Heart left ventricle (tissue), 16 donors: ENCODE measurements around the gene OLFM2. TPM values are rescaled to one million over a fixed set of nuclear protein-coding genes. Genes with fewer than 3 reads are reported as not detected.
A peak's percentile ranks its signal among the peaks of the same experiment; 100 is the strongest.

Experiments used
- ATAC-seq, 4 donors: fragments of 200-7000 bp; cut with Tn5 transposase; one replicate each; pipeline ENCODE4 v1.9.1; 2020 to 2022; ENCODE audit warnings: moderate library complexity in 4 of 4, mild to moderate bottlenecking in 3 of 4, moderate number of reproducible peaks in 1 of 4
- DNase-seq, 5 donors: peaks; one replicate each; pipeline ENCODE4 v3.0.0-alpha.2; 2020
- H3K27ac ChIP-seq, 12 donors: fragments of 200-600 bp; sonication (generic) in 4 of 12; one replicate each; pipeline versions ENCODE4 v1.5.0 to v1.8.0; 2016 to 2022; ENCODE audit warnings: mild to moderate bottlenecking in 2 of 12
- H3K27me3 ChIP-seq, 9 donors: fragments of 200-600 bp; sonication (generic) in 2 of 9; one replicate each; pipeline versions ENCODE4 v1.5.1 to v1.8.0; 2016 to 2022; ENCODE audit warnings: mild to moderate bottlenecking in 3 of 9
- H3K36me3 ChIP-seq, 9 donors: fragments of 200-600 bp; sonication (generic) in 2 of 9; one replicate each; pipeline versions ENCODE4 v1.5.0 to v1.8.0; 2018 to 2022; ENCODE audit warnings: mild to moderate bottlenecking in 2 of 9
- H3K4me1 ChIP-seq, 12 donors: fragments of 200-600 bp; sonication (generic) in 4 of 12; one replicate each; pipeline versions ENCODE4 v1.5.0 to v1.8.0; 2016 to 2022; ENCODE audit warnings: mild to moderate bottlenecking in 3 of 12
- H3K4me3 ChIP-seq, 12 donors: fragments of 200-600 bp; sonication (generic) in 4 of 12; one replicate each; pipeline versions ENCODE4 v1.5.0 to v1.8.0; 2017 to 2022; ENCODE audit warnings: mild to moderate bottlenecking in 9 of 12, moderate library complexity in 4 of 12
- H3K9me3 ChIP-seq, 12 donors: fragments of 200-600 bp; sonication (generic) in 4 of 12; one replicate each; pipeline versions ENCODE4 v1.5.0 to v1.8.0; 2016 to 2022; ENCODE audit warnings: mild to moderate bottlenecking in 1 of 12
- POLR2A ChIP-seq, 2 donors: fragments of 450-650 bp; IDR thresholded peaks; one replicate each; pipeline ENCODE4 v1.6.1; 2017; ENCODE audit warnings: antibody characterized with exemption in 2 of 2, mild to moderate bottlenecking in 2 of 2, moderate library complexity in 2 of 2
- WGBS, 4 donors: extraction: QIAGEN DNeasy Blood & Tissue Kit in 2 of 4; methylation state at CpG; one replicate each; pipeline versions ENCODE4 v1.1.5 to v1.1.7; 2013 to 2018; 5-methylcytosine and 5-hydroxymethylcytosine counted together
- intact Hi-C, 10 donors: fragments of 100-400 bp; cut with DNase I; formaldehyde crosslinking; loops; one replicate each; pipeline versions ENCODE4 v1.11.1 to v1.14.2; 2022
- polyA plus RNA-seq, 2 donors: library from polyadenylated mRNA; stranded (reverse); fragments of 200-250 nt; gene quantifications; one replicate each; pipeline ENCODE4 v1.2.3, GENCODE V29; 2013
- total RNA-seq, 9 donors: library from RNA; depleted of rRNA in 2 of 9; stranded (reverse); fragments of >200 nt in 2 of 9; fragmentation: NEBNext Ultra II Directional in 3 of 9; extraction: Animal tissue kit (Norgen Biotek cat#: 25700) in 3 of 9; gene quantifications; one replicate each; pipeline versions ENCODE4 v1.1.0 to v1.2.4, GENCODE V29; 2016 to 2023
- TF ChIP-seq, protein P1 (sequence below), 12 donors: fragments of 200-600 bp; sonication (generic) in 4 of 12; IDR thresholded peaks; one replicate each; pipeline versions ENCODE4 v1.5.0 to v1.8.0; 2018 to 2022; ENCODE audit warnings: antibody characterized with exemption in 12 of 12, mild to moderate bottlenecking in 5 of 12
- donor health status: ischemic (EF 13 %, LVEDD 7.1; RV severe dilation, severe dysfunction).
- donor health status: healthy with polysubstance abuse.
- donor health status: DM: no; HTN: yes; CAD: no.
- donor health status: DM: no; HTN: no; CAD: no.
- donor health status: ischemic (EF 25% LVEDD 6.9; RV normal size, moderate dysfunction).
- donor health status: ischemic (EF 25% LVEDD 5.7; RV mildly dilated, moderate dysfunction).
- donor health status: healthy.
- donor health status: DM: yes; HTN: yes; CAD: no.
- donor health status: ischemic (EF 35%, LVEDD 5.7; RV mildly dilated, moderate dysfunction).
- donor health status: nonischemic (EF 11% LVEDD 7.7; RV severe dilation, severe dysfunction).
- donor health status: DM: yes; HTN: yes; CAD: no.
- donor health status: PGD.
- donor health status: ischemic (EF 29% LVEDD 5.4; RV normal size, mild dysfunction).
- donor health status: nonischemic (EF 23%, LVEDD 6.1; RV moderate dilation, normal function).

OLFM2 gene
- total and polyA plus RNA-seq, 11 donors: 0.67 to 4.6 (median 2.4) TPM

DNA sequence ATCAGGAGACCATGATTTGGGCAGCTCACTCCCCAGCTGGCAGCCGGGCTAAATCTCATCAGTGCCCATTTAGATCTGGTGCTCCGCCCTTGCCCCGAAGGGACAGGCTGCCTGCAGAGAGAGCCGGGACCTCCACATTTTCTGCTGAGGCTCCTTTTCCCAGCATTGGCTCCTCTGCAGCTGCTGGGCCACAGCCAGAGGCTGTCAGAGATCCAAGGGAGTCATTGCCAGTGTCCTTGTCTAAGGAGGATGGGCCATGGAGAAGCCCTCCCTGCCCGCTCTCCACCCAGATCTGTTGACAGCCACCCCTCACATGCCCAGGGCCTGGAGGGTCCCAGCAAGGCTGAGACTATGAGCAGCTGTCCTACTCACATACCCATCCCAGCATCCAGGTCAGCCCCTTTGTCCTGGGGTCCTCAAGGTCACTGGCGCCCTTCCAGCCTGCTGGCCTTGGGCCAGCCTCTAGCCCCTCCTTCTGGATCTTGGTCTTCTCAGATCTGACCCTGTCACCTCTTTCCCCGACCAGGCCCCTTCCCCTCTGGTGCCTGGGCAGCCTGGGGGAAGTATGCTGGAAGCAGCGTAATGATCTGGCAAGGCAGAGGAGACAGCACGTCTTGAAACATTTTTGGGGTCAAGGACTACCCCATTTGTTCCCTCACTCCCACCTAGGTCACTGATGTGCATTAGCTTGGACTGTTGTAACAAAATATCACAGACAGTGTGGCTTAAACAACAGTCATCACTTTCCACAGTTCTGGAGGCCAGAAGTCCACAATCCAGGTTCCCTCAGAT lies 93.3 kb downstream of the OLFM2 start:
- Histone ChIP-seq H3K27ac (no peak overlapping the region), H3K4me3 (no peak overlapping the region), H3K9me3 (peaks cover 0 to 10% (median 0%) of the 10 kb centered on the region in 12 donors), H3K36me3 (peaks cover 4 to 92% (median 72%) of the 10 kb centered on the region in 9 donors), H3K27me3 (no peaks in the 10 kb centered on the region), H3K4me1 (peaks cover 0 to 34% (median 5%) of the 10 kb centered on the region in 12 donors)
- 74 to 91% (median 84%) methylated on average over 4 to 9 of the region's 9 CpGs for WGBS, 4 donors
- TF ChIP-seq, protein P1, sequence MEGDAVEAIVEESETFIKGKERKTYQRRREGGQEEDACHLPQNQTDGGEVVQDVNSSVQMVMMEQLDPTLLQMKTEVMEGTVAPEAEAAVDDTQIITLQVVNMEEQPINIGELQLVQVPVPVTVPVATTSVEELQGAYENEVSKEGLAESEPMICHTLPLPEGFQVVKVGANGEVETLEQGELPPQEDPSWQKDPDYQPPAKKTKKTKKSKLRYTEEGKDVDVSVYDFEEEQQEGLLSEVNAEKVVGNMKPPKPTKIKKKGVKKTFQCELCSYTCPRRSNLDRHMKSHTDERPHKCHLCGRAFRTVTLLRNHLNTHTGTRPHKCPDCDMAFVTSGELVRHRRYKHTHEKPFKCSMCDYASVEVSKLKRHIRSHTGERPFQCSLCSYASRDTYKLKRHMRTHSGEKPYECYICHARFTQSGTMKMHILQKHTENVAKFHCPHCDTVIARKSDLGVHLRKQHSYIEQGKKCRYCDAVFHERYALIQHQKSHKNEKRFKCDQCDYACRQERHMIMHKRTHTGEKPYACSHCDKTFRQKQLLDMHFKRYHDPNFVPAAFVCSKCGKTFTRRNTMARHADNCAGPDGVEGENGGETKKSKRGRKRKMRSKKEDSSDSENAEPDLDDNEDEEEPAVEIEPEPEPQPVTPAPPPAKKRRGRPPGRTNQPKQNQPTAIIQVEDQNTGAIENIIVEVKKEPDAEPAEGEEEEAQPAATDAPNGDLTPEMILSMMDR (IDR thresholded peaks at IDR 0.05): no peak
- no peak for TF ChIP-seq POLR2A (IDR thresholded peaks at IDR 0.05)
- DNase-seq: no peak
- ATAC-seq: peak in 1 of 4 donors; percentile 28
- intact Hi-C loops: no loop called here

DNA sequence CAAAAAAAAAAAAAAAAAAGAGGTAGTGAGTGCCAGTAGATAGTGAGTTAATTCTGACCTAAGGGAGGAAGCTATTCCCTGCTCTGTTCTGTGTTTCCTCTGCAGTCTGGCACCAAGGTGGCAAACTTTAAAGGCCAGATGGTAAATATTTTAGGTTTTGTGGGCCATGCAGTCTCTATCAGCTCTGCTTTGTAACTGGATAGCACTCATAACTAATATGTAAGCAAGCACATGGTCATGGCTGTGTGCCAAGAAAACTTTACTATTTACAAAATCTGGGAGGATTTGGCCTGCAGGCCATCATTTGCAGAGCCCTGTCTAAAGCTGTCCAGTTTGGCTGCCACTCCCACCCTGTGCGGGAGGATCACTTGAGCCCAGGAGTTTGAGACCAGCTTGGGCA lies 96.9 kb downstream of the OLFM2 start:
- intact Hi-C loops: no loop called here

DNA sequence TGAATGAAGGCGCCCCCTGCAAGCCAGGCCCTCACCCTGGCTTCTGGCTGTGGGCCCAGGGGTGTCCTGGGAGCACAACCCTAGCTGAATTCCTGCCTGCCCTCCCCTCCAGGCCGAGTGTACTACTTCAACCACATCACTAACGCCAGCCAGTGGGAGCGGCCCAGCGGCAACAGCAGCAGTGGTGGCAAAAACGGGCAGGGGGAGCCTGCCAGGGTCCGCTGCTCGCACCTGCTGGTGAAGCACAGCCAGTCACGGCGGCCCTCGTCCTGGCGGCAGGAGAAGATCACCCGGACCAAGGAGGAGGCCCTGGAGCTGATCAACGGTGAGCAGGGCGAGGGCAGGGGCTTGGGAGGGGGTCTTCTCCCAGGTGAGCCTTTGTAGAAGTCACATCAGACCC lies 98.0 kb downstream of the OLFM2 start:
- intact Hi-C loops: no loop called here
- DNase-seq: peak in 1 of 5 donors; percentile 62
- Histone ChIP-seq H3K4me3 (no peak overlapping the region), H3K36me3 (peaks cover 0 to 57% (median 48%) of the 10 kb centered on the region in 9 donors), H3K27me3 (no peaks in the 10 kb centered on the region), H3K27ac (no peak overlapping the region), H3K9me3 (peaks cover 0 to 2% (median 0%) of the 10 kb centered on the region in 12 donors), H3K4me1 (peaks cover 0 to 50% (median 16%) of the 10 kb centered on the region in 12 donors)
- WGBS, 4 donors: 90 to 94% (median 93%) methylated on average over 13 to 15 of the region's 15 CpGs
- ATAC-seq: no peak
- no peak for TF ChIP-seq POLR2A (IDR thresholded peaks at IDR 0.05)
- TF ChIP-seq, protein P1 (IDR thresholded peaks at IDR 0.05): no peak

More for the DNA sequence above, 96.9 kb downstream of the OLFM2 start:
- Histone ChIP-seq H3K9me3 (peaks cover 0 to 10% (median 0%) of the 10 kb centered on the region in 12 donors), H3K27me3 (no peaks in the 10 kb centered on the region), H3K27ac (no peak overlapping the region), H3K4me1 (peaks cover 0 to 47% (median 16%) of the 10 kb centered on the region in 12 donors), H3K36me3 (peaks cover 2 to 68% (median 59%) of the 10 kb centered on the region in 9 donors), H3K4me3 (no peak overlapping the region)
- TF ChIP-seq POLR2A (IDR thresholded peaks at IDR 0.05): no peak
- TF ChIP-seq, protein P1 (IDR thresholded peaks at IDR 0.05): no peak
- WGBS, 4 donors: 60 to 88% (median 80%) methylated on average over 1 of the region's 1 CpG
- ATAC-seq (no peak), DNase-seq (no peak)

DNA sequence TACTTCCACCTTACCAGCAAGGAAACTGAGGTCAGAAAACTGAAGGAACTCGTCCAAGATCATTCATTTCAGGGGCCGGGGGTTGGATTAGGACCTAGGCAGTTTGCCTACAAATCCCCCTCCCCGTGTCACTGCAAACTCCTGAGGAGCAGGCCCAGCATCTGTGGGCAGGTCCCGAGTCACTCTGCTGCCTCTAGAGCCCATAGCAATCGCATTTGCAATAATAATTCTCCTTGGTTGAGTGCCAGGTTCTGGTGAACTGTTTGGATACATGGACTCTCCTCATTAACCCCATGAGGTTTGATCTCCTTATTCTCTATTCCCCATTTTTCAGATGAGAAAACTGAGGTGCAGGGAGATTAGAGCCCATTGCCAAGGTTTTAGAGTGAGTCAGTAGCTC lies 100.3 kb downstream of the OLFM2 start:
- H3K36me3 ChIP-seq: peaks cover 0 to 34% (median 30%) of the 10 kb centered on the region in 9 donors
- no peak for DNase-seq
- ATAC-seq: no peak
- H3K4me3 ChIP-seq: peak overlapping the region; percentile 86 to 100 (median 93)
- TF ChIP-seq POLR2A (IDR thresholded peaks at IDR 0.05): no peak
- TF ChIP-seq, protein P1 (IDR thresholded peaks at IDR 0.05): no peak
- H3K27me3 ChIP-seq: no peaks in the 10 kb centered on the region
- no peaks in the 10 kb centered on the region for H3K9me3 ChIP-seq
- peaks cover 0 to 42% (median 14%) of the 10 kb centered on the region in 12 donors for H3K4me1 ChIP-seq
- WGBS, 4 donors: 3 to 9% (median 6%) methylated on average over 5 of the region's 5 CpGs
- intact Hi-C loops: no loop called here
- peak overlapping the region in 5 of 12 donors; percentile 70 to 85 (median 78) for H3K27ac ChIP-seq
